ENCODE data around the gene CTRB1.
"Not testable (repeated sequence)": the region's sequence is repeated elsewhere in the genome, so short reads cannot be mapped to it uniquely, and the experiment has no call there.

CTRB1 gene

DNA sequence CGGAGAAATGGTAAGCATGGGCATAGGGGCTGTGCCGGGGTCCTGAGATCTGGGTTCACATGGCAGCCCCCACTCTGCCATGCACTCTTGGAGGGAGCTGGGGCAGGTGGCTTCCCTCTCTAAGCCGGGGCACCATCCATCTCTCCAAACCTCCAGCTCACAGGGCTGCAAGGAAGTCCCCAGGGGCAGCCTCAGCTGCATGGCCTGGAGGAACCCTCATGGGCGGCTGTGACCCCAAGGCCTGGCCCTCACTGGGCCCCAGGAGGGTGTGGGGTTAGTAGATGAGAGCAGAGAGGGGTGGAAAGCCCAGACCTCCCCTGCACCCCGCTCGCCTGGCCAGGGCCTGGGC is 14.4 kb upstream of the CTRB1 start:
- no peak for DNase-seq (ENCODE audit: low read depth, low spot score)

DNA sequence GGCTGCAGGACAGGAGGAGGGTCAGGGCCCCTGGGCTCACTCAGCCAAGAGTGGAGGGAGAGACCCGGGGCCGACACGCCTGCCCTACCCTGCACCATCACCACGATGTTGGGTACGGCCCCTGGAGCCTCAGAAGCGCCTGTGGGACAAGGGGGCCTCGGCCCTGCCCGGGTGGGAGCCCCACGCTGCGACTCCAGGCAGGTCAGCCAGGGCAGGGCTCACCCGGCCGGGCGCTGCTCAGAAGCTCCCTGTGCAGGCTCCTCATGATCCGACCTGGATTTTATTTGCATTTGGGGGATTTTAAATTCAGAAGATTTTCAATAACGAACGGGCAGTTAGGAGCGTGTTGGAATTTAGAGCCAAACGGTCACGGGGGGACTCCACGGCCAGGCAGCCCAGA is 13.9 kb upstream of the CTRB1 start:
- not testable (repeated sequence) for DNase-seq (ENCODE audit: low read depth, low spot score)

DNA sequence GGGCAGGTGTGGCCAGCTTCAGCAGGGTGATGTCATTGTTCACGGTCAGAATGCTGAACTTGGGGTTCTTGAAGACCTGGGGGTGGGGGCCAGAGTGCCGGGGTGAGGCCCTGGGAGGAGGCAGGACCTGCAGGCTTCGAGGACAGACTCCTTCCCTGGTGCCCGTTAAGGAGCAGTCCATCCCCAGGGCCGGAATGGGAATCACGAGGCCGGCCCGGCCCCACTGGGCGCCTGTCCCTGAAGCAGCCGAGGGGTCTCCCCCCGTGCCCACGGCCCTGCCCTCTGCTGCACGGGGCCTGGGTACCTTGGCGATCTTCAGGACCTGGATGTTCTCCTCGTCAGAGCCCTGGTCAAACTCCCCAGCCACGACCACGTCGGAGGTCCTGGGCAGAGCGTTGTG is 13.3 kb upstream of the CTRB1 start:
- DNase-seq (ENCODE audit: low read depth, low spot score) = not testable (repeated sequence)

DNA sequence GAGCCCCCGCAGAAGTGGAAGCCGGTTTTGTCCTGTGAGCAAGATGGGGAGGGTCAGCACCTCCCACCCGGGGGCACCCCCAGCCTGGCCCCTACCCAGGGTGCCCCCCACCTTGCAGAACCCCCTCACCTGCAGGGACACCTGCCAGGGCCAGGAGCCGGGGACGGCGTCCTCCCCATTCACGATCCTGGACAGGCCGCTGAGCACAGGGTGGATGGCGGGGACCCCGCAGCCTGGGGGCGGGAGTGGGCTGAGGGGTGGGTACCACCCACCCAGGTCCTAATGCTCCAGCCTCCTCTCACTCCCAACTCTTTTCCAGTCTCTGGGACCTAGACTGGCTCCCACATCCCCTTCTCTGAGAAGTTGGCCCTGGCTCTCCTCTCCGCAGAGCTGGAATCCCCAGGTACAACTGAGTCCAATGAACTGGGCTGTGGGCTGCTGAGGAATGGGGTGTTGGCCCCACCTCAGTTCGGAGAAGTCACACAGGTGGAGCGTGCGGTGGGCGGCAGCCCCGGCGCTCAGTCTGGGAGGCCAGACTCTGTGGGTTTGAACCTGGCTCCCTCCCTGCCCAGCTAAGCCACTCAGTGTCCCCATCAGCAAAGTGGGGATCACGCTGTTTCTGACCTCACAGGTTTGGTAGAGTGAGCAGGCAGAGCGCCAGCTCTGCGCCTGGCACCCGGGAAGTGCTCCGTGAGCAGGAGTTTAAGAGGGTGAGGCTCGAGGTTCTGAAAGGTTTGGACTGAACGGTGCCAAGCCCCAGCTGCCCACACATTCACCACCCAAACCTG is 12.6 kb upstream of the CTRB1 start:
- DNase-seq (ENCODE audit: low read depth, low spot score) = not testable (repeated sequence)

DNA sequence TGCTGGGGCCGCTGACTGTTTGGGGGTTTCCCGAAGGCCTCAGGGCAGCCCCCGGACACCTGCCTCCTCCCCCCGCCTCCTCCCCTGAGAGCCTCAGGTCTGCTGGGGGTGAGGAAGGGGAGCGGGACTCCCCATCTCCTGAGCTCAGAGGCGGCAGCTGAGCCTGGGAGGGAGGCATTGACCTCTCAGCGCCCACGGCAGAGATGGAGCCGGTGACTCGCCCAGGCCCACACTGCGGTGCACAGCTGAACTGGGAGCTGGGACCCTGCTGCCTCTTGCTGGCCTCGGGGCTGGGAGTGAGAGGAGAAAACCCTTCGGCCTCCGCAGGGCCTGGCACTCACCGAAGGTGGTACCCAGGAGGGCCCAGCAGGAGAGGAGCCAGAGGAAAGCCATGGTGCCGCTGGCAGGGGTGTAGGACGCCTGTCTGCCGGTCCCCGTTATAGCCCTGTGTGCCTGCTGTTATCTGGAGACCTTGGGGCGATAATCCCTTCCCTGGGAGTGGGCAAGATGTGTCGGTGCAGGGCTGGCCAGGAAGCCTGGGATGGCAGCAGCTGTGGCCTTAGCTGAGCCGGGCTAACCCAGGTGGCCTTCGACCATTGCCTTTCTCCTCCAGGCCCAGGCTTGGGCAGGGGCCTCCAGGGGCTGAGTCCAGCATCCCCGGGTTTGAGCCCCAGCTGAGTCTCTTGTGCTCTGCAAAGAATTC is 11.9 kb upstream of the CTRB1 start, which contains the start of gene CTRB2:
TSS of gene CTRB2 (minus strand) at position 413 of the 703 bp plus-strand sequence. CDS start at position 393, 20 bp downstream.
- DNase-seq (ENCODE audit: low read depth, low spot score) = no peak

DNA sequence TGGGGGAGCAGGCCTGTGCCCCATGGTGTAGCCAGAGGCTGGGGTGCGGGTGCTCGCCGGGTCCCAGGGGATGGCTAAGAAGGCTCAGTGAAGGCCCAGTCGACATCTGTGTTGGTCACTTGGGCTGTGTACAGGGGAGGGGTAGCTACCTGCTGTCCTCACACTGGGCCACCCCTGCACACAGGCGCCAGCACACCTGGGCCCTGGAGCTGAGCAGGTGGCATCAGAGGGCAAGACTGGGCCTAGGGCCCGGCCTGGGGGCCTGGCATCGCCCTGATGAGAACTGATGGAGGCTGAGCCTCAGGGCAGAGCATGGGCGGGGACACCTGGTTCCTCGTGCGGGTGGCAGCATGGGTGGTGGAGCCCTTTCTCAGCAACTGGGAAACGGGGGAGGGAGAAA is 11.0 kb upstream of the CTRB1 start:
- no peak for DNase-seq (ENCODE audit: low read depth, low spot score)

DNA sequence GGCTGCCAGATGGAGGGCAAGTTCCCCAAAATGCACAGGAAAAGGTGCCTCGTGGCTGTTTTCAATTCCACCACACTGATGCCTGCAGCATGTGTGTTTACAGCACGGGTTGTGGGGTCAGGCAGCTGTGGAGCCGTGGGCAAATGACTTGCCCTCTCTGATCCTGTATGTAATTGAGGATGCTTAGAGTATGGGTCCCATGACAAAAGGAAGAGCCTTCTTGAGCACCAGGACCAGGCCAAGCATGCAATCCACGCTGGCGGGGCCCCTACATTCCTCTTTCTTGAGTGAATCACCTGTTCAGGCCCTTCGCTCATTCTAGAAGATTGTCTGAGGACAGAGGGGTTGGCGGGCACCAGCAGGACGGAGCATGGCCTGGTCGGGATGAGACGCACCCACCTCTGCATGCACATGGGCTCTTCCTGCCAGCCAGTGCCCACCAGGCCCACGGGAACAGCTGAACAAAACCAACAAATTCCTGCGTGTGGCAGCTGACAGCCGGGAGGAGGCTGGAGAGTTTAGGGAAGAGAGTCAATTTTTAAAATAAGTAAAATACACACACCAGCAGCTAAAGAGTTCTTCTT is 10.5 kb upstream of the CTRB1 start:
- DNase-seq (ENCODE audit: low read depth, low spot score) = no peak

DNA sequence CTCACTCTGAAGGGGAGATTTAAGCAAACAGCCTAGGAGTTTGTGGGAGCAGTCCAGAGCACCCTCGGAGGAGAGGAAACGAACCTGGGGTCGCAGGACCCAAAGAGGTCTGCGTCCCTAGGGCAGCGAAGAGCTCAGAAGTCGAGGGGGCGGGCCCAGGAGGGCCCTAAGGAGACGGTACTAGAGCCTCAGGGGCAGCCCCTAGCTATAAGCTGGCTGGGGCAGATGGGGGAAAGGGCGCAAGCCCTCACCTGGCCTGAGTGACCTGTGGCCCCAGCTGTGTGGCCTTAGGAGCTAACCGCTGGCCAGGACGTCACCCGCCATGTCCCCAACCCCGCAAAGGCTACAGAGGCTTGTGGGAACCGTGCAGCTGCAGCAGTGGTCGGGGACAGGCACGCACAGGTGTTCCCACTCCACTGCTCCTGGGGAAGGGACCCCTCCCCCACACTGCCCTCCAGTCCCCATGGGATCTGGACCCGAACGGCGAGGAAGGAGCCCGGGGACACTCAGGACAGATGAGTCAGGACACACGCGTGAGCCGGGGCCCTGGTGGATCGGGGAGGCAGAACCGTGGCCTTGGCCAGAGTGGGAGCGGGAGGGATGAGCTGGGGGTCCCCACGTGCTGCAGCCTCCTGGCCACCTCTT is 9.8 kb upstream of the CTRB1 start:
- no peak for DNase-seq (ENCODE audit: low read depth, low spot score)

DNA sequence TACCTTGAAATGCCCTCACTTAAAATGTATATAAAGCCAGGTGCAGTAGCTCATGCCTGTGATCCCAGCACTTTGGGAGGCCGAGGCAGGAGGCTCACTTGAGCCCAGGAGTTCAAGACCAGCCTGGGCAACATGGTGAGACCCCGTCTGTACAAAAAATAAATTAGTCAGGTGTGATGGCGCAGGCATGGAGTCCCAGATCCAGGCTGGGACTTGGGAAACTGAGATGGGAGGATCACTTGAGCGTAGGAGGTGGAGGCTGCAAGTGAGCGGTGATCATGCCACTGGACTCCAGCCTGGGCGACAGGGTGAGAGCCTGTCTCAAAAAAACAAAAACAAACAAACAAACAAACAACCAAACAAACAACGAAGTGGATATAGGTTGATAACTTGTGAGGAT is 9.3 kb upstream of the CTRB1 start:
- not testable (repeated sequence) for DNase-seq (ENCODE audit: low read depth, low spot score)

DNA sequence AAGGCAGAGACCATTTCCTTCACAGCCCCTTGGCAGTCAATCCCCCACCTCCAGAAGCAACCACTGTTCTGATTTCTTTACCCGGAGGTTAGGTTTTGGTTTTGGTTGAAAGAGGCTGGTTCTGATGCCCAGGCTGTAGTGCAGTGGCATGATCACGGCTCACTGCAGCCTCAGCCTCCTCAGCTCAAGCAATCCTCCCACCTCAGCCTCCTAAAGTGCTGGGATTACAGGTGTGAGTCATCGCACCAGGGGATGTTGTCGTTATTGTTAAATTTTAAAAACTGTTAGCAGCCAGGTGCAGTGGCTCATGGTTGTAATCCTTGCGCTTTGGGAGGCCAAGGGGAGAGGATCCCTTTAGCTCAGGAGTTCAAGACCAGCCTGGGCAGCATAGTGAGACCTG is 8.8 kb upstream of the CTRB1 start:
- no peak for DNase-seq (ENCODE audit: low read depth, low spot score)

DNA sequence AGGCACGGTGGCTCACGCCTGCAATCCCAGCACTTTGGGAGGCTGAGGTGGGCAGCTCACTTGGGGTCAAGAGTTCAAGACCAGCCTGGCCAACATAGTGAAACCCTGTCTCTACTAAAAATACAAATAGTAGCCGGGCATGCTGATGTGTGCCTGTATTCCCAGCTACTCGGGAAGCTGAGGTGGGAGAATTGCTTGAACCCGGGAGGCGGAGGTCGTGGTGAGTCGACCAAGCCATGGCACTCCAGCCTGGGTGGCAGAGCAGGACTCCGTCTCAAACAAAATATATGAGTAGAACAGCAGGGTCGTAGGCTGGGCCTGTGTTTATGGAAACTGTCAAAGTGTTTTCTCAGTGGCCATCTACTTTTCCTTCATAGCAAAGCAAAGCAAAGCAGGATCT is 7.5 kb upstream of the CTRB1 start:
- not testable (repeated sequence) for DNase-seq (ENCODE audit: low read depth, low spot score)

DNA sequence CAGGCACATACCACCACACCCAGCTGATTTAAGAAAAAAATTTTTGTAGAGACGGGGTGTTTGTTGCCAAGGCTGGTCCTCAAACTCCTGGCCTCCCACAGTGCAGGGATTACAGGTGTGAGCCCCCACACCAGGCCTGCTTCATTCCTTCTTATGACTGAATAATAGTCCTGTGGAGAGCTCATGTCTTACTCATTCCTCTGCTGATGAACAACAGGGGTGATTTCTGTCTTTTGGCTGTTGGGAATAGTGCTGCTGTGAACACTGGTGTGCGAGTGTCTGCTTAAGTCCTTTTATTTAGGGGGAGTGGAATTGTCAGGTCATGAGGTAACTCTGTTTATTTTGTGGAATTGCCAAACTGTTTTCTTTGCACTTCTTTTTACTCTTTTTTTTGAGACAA is 2.7 kb upstream of the CTRB1 start:
- no peak for DNase-seq (ENCODE audit: low read depth, low spot score)

DNA sequence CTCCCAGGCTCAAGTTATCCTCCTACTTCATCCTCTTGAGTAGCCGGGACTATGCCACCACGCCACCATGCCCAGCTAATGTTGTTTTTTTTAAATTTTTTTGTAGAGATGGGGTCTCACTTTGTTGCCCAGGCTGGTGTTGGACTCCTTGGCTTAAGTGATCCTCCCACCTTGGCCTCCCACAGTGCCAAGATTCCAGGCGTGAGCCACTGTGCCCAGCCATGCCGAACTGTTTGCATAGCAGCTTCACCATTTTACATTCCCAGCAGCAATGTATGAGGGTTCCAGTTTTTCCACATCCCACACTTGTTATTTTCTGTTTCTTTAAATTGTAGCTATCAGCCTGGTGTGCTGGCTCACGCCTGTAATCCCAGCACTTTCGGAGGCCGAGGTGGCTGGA is 2.2 kb upstream of the CTRB1 start:
- no peak for DNase-seq (ENCODE audit: low read depth, low spot score)

DNA sequence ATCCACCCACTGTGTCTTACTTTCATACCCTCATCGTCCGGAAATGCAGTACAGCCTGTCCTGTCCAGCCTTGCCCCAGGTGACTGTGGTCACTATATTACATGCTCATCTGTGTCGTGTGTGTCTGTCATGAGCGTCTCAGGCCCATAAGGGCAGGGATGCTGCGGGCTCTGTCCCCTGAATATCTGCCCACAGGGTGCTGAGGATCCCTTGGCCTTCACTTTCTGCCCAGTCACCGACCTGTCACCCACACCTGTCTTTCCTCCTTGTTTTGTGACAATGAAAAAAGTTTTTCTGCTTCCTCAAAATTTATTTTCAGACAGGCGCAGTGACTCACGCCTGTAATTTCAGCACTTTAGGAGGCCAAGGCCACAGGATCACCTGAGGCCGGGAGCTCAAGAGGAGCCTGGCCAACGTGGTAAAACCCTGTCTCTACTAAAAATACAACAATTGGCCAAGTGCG is 1.4 kb upstream of the CTRB1 start:
- DNase-seq (ENCODE audit: low read depth, low spot score) = no peak

DNA sequence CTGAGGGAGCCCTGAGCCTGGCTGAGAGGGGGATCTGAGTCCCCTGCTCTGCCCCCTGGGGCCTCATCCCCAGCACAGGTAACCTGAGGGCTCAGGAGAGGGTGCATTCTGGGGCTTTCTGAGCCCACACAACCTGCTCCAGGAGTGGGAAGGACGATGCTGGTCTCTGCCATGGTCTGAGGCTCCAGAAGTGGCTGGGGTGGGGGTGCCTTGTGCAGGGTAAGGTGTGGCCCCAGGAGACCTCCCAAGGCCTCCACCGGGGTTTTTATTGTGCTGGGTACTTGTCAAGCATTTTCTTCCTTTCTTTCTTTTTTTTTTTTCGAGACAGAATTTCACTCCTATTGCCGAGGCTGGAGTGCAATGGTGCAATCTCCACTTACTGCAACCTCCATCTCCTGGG is 300 bp downstream of the CTRB1 start:
- no peak for DNase-seq (ENCODE audit: low read depth, low spot score)

DNA sequence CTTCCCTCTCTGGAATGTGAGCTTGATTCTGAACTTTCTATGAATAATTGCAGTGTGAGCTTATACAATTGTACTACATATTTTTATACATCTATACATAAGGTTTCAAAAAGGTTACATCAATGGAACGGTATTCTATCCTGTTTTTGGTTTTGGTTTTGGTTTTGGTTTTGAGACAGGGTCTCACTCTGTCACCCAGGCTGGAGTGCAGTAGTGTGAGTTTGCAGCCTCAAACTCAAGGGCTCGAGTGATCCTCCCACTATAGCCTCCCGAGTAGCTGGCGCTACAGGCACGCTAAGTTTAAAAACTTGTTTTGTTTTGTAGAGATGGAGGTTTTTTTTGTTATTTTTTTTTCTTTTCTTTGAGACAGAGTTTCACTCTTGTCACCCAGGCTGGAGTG is 1.1 kb downstream of the CTRB1 start:
- DNase-seq (ENCODE audit: low read depth, low spot score) = no peak

DNA sequence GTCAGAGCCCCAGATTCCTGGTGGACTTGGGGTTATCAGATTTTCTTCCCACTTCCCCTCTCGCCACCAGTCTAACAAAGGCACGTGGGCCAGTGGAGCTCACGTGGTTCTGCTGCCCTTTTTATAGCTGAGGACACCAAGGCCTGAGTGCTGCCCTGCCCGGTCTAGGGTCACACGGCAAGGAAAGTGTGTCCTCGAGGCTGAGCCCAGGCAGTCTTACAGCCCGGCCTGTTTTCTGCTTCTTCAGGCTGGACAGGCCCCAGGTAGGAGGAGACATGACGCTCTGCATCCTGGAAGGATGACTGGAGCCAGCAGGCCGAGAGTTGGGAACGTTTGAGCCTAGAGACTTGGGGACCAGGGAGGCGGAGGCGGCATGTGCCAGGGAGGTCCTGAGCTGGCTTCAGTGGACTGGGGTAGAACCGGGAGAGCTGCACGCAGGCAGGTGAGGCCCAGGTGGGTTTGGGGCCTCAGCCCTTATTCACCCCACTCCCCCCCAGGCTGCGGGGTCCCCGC is 3.5 kb downstream of the CTRB1 start:
- DNase-seq (ENCODE audit: low read depth, low spot score) = no peak

DNA sequence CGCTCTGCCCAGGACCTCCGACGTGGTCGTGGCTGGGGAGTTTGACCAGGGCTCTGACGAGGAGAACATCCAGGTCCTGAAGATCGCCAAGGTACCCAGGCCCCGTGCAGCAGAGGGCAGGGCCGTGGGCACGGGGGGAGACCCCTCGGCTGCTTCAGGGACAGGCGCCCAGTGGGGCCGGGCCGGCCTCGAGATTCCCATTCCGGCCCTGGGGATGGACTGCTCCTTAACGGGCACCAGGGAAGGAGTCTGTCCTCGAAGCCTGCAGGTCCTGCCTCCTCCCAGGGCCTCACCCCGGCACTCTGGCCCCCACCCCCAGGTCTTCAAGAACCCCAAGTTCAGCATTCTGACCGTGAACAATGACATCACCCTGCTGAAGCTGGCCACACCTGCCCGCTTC is 4.3 kb downstream of the CTRB1 start:
- DNase-seq (ENCODE audit: low read depth, low spot score) = not testable (repeated sequence)

DNA sequence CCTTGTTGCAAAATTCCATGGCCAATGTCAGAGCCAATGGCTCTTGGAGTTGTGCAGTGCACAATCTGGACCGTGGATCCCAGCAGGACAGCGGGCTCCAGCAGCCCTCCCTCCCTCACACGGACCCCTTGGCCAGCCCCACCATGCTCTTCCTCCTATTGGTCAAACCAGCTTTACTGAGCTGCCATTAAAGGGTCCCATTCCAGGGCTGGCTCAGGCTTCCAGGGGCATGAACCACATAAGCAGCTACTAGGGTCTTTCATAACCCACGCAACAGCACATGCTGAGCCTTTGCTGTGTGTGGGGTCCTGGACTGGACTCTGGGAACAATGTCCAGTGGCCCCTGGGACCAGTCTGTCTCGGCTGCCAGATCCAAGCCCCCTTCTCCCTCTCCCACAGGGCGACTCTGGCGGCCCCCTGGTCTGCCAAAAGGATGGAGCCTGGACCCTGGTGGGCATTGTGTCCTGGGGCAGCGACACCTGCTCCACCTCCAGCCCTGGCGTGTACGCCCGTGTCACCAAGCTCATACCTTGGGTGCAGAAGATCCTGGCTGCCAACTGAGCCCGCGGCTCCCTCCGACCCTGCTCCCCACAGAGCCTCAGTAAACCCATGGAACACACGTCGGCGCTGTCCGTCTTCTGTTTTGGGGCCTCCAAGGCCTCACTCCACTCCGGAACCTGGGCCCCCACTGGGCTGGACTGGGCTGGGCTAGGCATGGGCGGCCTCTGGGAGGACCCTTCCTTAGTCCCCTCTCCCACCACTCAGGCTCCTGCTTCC is 5.7 kb downstream of the CTRB1 start:
- no peak for DNase-seq (ENCODE audit: low read depth, low spot score)

DNA sequence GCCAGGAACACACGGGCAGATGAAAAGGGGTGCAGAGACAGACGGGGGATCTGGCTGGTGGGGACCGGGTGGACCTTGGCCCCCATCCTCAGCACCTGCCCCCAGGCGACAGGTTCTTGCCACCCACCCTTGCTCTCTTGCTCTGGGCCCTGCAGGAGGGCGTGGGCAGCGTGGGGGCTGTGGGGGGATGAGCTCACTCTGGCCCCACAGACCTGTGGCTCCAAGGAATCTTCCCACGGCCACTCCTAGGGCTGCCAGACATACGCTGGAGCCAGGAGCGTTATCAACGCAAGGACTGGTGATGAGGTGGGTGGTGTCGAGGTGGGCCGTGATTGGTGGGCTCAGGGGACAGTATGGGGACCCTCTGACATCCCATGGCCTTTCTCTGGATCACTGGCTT is 6.3 kb downstream of the CTRB1 start:
- no peak for DNase-seq (ENCODE audit: low read depth, low spot score)

Data from brain pericyte (primary cell).